Ishikawa (cell line): ENCODE data around the gene PPWD1.

Experiments
- CEBPB ChIP-seq: IDR thresholded peaks from 2 replicates; pipeline ENCODE4 v1.6.1; 2012
- CREB1 ChIP-seq: IDR thresholded peaks from 2 replicates; pipeline ENCODE4 v1.6.1; 2012; ENCODE audit warnings: low read depth
- EGR1 ChIP-seq: IDR thresholded peaks from 2 replicates; pipeline ENCODE4 v1.6.1; 2012
- EP300 ChIP-seq: IDR thresholded peaks from 2 replicates; pipeline ENCODE4 v1.6.1; 2012; ENCODE audit warnings: borderline replicate concordance
- FOXM1 ChIP-seq: IDR thresholded peaks from 2 replicates; pipeline ENCODE4 v1.6.1; 2012; ENCODE audit warnings: low read depth, borderline replicate concordance
- NFIC ChIP-seq: IDR thresholded peaks from 2 replicates; pipeline ENCODE4 v1.6.1; 2012
- RAD21 ChIP-seq: IDR thresholded peaks from 2 replicates; pipeline ENCODE4 v1.6.1; 2012; ENCODE audit warnings: low read depth
- TAF1 ChIP-seq: IDR thresholded peaks from 2 replicates; pipeline ENCODE4 v1.6.1; 2012; ENCODE audit warnings: low read depth, mild to moderate bottlenecking
- TCF12 ChIP-seq: IDR thresholded peaks from 2 replicates; pipeline ENCODE4 v1.6.1; 2012; ENCODE audit warnings: low read depth
- TEAD4 ChIP-seq: IDR thresholded peaks from 2 replicates; pipeline ENCODE4 v1.6.1; 2012
- YY1 ChIP-seq: IDR thresholded peaks from 2 replicates; pipeline ENCODE4 v1.6.1; 2012; ENCODE audit warnings: low read depth
- ZBTB7A ChIP-seq: IDR thresholded peaks from 2 replicates; pipeline ENCODE4 v1.6.1; 2012; ENCODE audit warnings: low read depth
- TF ChIP-seq, protein P1 (sequence below): IDR thresholded peaks from 2 replicates; pipeline ENCODE4 v1.6.1; 2012
- TF ChIP-seq, protein P2 (sequence below): IDR thresholded peaks from 2 replicates; pipeline ENCODE4 v1.6.1; 2012; ENCODE audit warnings: low read depth, mild to moderate bottlenecking
- TF ChIP-seq, protein P3 (sequence below): IDR thresholded peaks from 2 replicates; pipeline ENCODE4 v1.6.1; 2012

Gene PPWD1

DNA sequence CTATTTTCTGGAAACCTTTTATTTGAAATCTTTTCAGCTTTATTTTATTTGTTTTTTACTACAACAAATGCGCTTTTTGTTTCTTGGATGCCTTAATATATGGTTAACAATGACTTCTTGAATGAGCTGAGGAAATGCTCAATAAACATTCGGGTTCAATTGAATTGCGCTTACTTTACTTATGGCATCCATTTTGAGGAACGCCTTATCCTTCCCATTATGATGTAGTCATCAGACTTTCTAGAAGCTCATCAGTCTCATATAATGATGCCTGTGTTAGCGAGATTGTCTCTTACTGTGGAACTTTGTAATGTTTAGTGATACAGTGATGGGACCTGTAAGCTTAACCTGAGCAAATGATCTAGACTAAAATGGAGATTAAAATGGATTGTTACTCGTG lies 62.6 kb downstream of the PPWD1 start:
- TF ChIP-seq, protein P1, sequence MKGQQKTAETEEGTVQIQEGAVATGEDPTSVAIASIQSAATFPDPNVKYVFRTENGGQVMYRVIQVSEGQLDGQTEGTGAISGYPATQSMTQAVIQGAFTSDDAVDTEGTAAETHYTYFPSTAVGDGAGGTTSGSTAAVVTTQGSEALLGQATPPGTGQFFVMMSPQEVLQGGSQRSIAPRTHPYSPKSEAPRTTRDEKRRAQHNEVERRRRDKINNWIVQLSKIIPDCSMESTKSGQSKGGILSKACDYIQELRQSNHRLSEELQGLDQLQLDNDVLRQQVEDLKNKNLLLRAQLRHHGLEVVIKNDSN = no peak
- TF ChIP-seq FOXM1 = no peak
- no peak for TF ChIP-seq EGR1
- no peak for TF ChIP-seq YY1
- no peak for TF ChIP-seq TCF12
- no peak for TF ChIP-seq TAF1
- TF ChIP-seq, protein P2, sequence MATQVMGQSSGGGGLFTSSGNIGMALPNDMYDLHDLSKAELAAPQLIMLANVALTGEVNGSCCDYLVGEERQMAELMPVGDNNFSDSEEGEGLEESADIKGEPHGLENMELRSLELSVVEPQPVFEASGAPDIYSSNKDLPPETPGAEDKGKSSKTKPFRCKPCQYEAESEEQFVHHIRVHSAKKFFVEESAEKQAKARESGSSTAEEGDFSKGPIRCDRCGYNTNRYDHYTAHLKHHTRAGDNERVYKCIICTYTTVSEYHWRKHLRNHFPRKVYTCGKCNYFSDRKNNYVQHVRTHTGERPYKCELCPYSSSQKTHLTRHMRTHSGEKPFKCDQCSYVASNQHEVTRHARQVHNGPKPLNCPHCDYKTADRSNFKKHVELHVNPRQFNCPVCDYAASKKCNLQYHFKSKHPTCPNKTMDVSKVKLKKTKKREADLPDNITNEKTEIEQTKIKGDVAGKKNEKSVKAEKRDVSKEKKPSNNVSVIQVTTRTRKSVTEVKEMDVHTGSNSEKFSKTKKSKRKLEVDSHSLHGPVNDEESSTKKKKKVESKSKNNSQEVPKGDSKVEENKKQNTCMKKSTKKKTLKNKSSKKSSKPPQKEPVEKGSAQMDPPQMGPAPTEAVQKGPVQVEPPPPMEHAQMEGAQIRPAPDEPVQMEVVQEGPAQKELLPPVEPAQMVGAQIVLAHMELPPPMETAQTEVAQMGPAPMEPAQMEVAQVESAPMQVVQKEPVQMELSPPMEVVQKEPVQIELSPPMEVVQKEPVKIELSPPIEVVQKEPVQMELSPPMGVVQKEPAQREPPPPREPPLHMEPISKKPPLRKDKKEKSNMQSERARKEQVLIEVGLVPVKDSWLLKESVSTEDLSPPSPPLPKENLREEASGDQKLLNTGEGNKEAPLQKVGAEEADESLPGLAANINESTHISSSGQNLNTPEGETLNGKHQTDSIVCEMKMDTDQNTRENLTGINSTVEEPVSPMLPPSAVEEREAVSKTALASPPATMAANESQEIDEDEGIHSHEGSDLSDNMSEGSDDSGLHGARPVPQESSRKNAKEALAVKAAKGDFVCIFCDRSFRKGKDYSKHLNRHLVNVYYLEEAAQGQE = no peak
- TF ChIP-seq, protein P3, sequence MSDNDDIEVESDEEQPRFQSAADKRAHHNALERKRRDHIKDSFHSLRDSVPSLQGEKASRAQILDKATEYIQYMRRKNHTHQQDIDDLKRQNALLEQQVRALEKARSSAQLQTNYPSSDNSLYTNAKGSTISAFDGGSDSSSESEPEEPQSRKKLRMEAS = no peak
- TF ChIP-seq TEAD4 = no peak
- TF ChIP-seq NFIC = no peak
- no peak for TF ChIP-seq EP300
- no peak for TF ChIP-seq CREB1
- TF ChIP-seq ZBTB7A = no peak
- TF ChIP-seq RAD21 = no peak
- TF ChIP-seq CEBPB = no peak

DNA sequence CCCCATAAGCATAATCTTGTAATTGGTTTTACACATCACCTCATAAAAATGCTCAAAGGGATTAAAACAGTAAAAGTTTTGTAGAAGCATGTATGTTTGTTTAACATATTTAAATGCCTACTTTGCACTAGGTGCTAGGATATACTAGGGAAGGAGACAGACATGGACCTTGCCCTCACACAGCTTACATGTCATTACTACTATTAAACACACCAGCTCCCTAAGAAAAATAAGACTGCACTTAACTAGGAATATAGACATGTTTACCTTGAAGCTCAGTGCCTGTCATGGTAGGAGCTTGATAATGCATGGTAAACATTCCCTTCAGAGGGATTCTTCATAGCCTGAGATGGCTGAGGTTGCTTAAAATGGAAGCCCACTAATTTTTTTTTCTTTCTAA lies 67.9 kb downstream of the PPWD1 start:
- TF ChIP-seq RAD21 = no peak
